Measurements from ENCODE around the gene ASIC1. TPM values are rescaled to one million over a fixed set of nuclear protein-coding genes. Genes with fewer than 3 reads are reported as not detected.

Gene ASIC1
- total and polyA plus RNA-seq, 2 of the 4 experiments (the other 2 are of a cell fraction), result 1.6 to 9.9 TPM

DNA sequence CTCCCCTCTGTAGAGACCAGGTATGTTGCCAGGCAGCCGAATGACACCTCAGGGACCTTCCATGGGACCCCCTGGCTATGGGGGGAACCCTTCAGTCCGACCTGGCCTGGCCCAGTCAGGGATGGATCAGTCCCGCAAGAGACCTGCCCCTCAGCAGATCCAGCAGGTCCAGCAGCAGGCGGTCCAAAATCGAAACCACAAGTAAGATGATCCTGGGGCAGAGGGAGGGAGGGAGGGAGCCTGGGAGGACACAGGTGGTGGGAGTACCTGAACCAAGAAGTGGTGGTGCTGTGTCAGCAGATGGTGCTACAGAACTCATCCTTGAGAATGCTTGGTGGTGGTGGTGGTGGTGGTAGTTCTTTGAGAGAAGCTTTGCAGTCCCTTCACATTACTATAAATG, 28.8 kb downstream of the ASIC1 start:
- H3K9ac ChIP-seq (ENCODE audit: low read depth, low read length), result peak overlapping the region; percentile 82
- no peak overlapping the region for H2BK15ac ChIP-seq (ENCODE audit: low read depth, low read length)
- no peak overlapping the region; a peak in 1 of 4 replicates for H4K8ac ChIP-seq (ENCODE audit: low read depth in 2 of 2, low read length in 2 of 2)
- peak overlapping the region; percentile 10; the same call in 1 of the 2 replicates for H3K4ac ChIP-seq (ENCODE audit: low read depth, low read length)
- WGBS, 2 experiments (ENCODE audit: extremely low coverage in 2 of 2, insufficient read length in 1 of 2), result 60% methylated on average over 1 of the region's 5 CpGs; no CpG with 5 or more reads in 1 of the 2 experiments
- BruUV-seq (replicated peaks), result no TSS peak
- H2AK5ac ChIP-seq (ENCODE audit: low read depth, low read length), result 0 out of 2 replicates have a peak overlapping the region, but pooled peaks have one; percentile 17
- no peak overlapping the region for H2AFZ ChIP-seq (replicated peaks; ENCODE audit: low read length, poor library complexity)
- no peaks in the 10 kb centered on the region for H3K9me3 ChIP-seq (ENCODE audit: control insufficient read depth, insufficient read depth, low read length)
- H3K14ac ChIP-seq (replicated peaks; ENCODE audit: low read depth, low read length), result peak overlapping the region; percentile 90; the same call in 1 of the 2 replicates
- in situ Hi-C loops (cut with MboI; ENCODE audit: low sequenced_read_pairs) (no loop called here), intact Hi-C loops (cut with micrococcal nuclease) (loop anchor here (5.0 kb wide), 1 partner anchor 81 kb away; the partner anchor contains the start of gene CERS5), dilution Hi-C loops (cut with HindIII; ENCODE audit: low sequenced_read_pairs, unreplicated experiment) (no loop called here)
- H3K23ac ChIP-seq (ENCODE audit: low read depth, low read length), result peak overlapping the region; percentile 70; the same call in 1 of the 2 replicates
- no peak overlapping the region for H3K4me3 ChIP-seq (ENCODE audit: insufficient read depth, low read depth, low read length)
- H3K9me1 ChIP-seq (ENCODE audit: insufficient read depth, low read length), result no peaks in the 10 kb centered on the region
- peaks cover 16 to 46% of the 10 kb centered on the region in 2 experiments for H3K79me1 ChIP-seq (ENCODE audit: low read depth in 1 of 2, low read length in 2 of 2)
- peaks cover 7% of the 10 kb centered on the region for H3K4me1 ChIP-seq (ENCODE audit: control insufficient read depth, insufficient read depth, low read length)
- DNase-seq (no peak), ATAC-seq (ENCODE audit: low read depth) (no peak)
- peaks cover 25% of the 10 kb centered on the region for H4K20me1 ChIP-seq (ENCODE audit: insufficient read depth, low read length)
- no peak overlapping the region for H2BK20ac ChIP-seq (ENCODE audit: low read depth, low read length)
- peak overlapping the region; percentile 88 for H2AK9ac ChIP-seq (replicated peaks; ENCODE audit: low read depth, low read length, poor library complexity)
- H3K36me3 ChIP-seq (ENCODE audit: control insufficient read depth, insufficient read depth, low read length), result peaks cover 28% of the 10 kb centered on the region
- no peaks in the 10 kb centered on the region for H3K27me3 ChIP-seq (ENCODE audit: control insufficient read depth, insufficient read depth, low read length)
- peak overlapping the region; percentile 88 for H3K4me2 ChIP-seq (ENCODE audit: low read depth, low read length)
- TF ChIP-seq NFE2L2 (IDR thresholded peaks at IDR 0.05; ENCODE audit: low read depth, low read length), result no peak
- no peak for TF ChIP-seq CHD1 (IDR thresholded peaks at IDR 0.05; ENCODE audit: low read depth, low read length)
- no peak for TF ChIP-seq SMC3 (IDR thresholded peaks at IDR 0.05; ENCODE audit: low read depth, low read length)
- TF ChIP-seq, protein P1, sequence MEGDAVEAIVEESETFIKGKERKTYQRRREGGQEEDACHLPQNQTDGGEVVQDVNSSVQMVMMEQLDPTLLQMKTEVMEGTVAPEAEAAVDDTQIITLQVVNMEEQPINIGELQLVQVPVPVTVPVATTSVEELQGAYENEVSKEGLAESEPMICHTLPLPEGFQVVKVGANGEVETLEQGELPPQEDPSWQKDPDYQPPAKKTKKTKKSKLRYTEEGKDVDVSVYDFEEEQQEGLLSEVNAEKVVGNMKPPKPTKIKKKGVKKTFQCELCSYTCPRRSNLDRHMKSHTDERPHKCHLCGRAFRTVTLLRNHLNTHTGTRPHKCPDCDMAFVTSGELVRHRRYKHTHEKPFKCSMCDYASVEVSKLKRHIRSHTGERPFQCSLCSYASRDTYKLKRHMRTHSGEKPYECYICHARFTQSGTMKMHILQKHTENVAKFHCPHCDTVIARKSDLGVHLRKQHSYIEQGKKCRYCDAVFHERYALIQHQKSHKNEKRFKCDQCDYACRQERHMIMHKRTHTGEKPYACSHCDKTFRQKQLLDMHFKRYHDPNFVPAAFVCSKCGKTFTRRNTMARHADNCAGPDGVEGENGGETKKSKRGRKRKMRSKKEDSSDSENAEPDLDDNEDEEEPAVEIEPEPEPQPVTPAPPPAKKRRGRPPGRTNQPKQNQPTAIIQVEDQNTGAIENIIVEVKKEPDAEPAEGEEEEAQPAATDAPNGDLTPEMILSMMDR (conservative IDR thresholded peaks at IDR 0.05; ENCODE audit: low read depth, low read length), result no peak
- TF ChIP-seq RFX5 (IDR thresholded peaks at IDR 0.05; ENCODE audit: low read depth, low read length), result no peak
- no peak for TF ChIP-seq FOS (IDR thresholded peaks at IDR 0.05; ENCODE audit: low read depth, low read length)
- TF ChIP-seq MXI1 (IDR thresholded peaks at IDR 0.05; ENCODE audit: borderline replicate concordance, low read depth, low read length), result no peak
- TF ChIP-seq BHLHE40 (IDR thresholded peaks at IDR 0.05; ENCODE audit: low read depth, low read length), result no peak
- no peak for TF ChIP-seq MAZ (IDR thresholded peaks at IDR 0.05; ENCODE audit: borderline replicate concordance, low read depth, low read length)
- TF ChIP-seq, protein P2, sequence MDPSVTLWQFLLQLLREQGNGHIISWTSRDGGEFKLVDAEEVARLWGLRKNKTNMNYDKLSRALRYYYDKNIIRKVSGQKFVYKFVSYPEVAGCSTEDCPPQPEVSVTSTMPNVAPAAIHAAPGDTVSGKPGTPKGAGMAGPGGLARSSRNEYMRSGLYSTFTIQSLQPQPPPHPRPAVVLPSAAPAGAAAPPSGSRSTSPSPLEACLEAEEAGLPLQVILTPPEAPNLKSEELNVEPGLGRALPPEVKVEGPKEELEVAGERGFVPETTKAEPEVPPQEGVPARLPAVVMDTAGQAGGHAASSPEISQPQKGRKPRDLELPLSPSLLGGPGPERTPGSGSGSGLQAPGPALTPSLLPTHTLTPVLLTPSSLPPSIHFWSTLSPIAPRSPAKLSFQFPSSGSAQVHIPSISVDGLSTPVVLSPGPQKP (IDR thresholded peaks at IDR 0.05; ENCODE audit: borderline replicate concordance, low read depth, low read length), result no peak
- no peak for TF ChIP-seq MAFK (IDR thresholded peaks at IDR 0.05; ENCODE audit: low read depth, low read length)
- TF ChIP-seq CEBPB (IDR thresholded peaks at IDR 0.05; ENCODE audit: low read depth, low read length), result no peak
- TF ChIP-seq RCOR1 (IDR thresholded peaks at IDR 0.05; ENCODE audit: insufficient replicate concordance, low read length), result no peak
- no peak for TF ChIP-seq POLR2A (IDR thresholded peaks at IDR 0.05; ENCODE audit: low read depth, low read length)
- no peak for TF ChIP-seq RAD21 (IDR thresholded peaks at IDR 0.05; ENCODE audit: low read length)
- TF ChIP-seq, protein P3, sequence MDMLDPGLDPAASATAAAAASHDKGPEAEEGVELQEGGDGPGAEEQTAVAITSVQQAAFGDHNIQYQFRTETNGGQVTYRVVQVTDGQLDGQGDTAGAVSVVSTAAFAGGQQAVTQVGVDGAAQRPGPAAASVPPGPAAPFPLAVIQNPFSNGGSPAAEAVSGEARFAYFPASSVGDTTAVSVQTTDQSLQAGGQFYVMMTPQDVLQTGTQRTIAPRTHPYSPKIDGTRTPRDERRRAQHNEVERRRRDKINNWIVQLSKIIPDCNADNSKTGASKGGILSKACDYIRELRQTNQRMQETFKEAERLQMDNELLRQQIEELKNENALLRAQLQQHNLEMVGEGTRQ (IDR thresholded peaks at IDR 0.05; ENCODE audit: low read depth, low read length), result no peak
- H4K91ac ChIP-seq (ENCODE audit: insufficient read depth, low read depth, low read length), result no peak overlapping the region
- ChIA-PET POLR2A (ENCODE audit: unreplicated experiment) (no interaction called here), CTCF (interaction anchor here (2.4 kb wide), 1 partner anchor 26 kb away, joined by 12 read pairs; the partner anchor contains the start of gene COX14)
- H3K27ac ChIP-seq (ENCODE audit: insufficient read depth, low read length), result no peak overlapping the region
- H4K5ac ChIP-seq (ENCODE audit: low read depth, low read length), result no peak overlapping the region
- no peak overlapping the region for H3K56ac ChIP-seq (ENCODE audit: extremely low read depth, insufficient read depth, low read length)
- H2BK5ac ChIP-seq (ENCODE audit: low read depth, low read length, poor library complexity, severe bottlenecking), result no peak overlapping the region
- H3K18ac ChIP-seq (ENCODE audit: low read depth, low read length), result no peak overlapping the region
- H2BK120ac ChIP-seq (ENCODE audit: low read depth, low read length), result no peak overlapping the region

All from IMR-90 (cell line).